HCT116 (cell line): ENCODE data around the gene PSTPIP2. TPM values are rescaled to one million over a fixed set of nuclear protein-coding genes. Genes with fewer than 3 reads are reported as not detected.

ENCODE experiments used
- ATAC-seq: fragments of 200-7000 bp; cut with Tn5 transposase; 2 replicates; pipeline ENCODE4 v1.9.1; 2020; ENCODE audit warnings: mild to moderate bottlenecking, moderate library complexity
- Bru-seq: library from RNA; stranded (reverse); fragments of 400-500 nt; gene quantifications from one replicate; lab custom pipeline; 2021; lab: Mats Ljungman, UMichigan
- BruChase-seq, 2 experiments: library from RNA; stranded (reverse); fragments of 400-500 nt; gene quantifications; one replicate each; lab custom pipeline; 2021; lab: Mats Ljungman, UMichigan
- BruUV-seq: library from RNA; stranded (reverse); fragments of 400-500 nt; replicated peaks from 2 replicates; lab custom pipeline; 2021; lab: Mats Ljungman, UMichigan
- CTCF ChIA-PET: fragments of 300-600 bp; sonication (Branson Sonifier 250); formaldehyde crosslinking; loops from one replicate; lab custom pipeline; 2021; ENCODE audit warnings: antibody characterized with exemption; lab: Charles Lee
- POLR2A ChIA-PET: fragments of 300-600, 350-600 bp; sonication (Branson Sonifier 250); formaldehyde crosslinking; loops from one replicate; lab custom pipeline; 2021; ENCODE audit warnings: antibody characterized with exemption; lab: Charles Lee
- RAD21 ChIA-PET, 2 experiments: fragments of 300-600 bp; sonication (Branson Sonifier 250); formaldehyde crosslinking; loops; one replicate each; lab custom pipeline; 2023; ENCODE audit warnings: low total read pairs in 2 of 2; ENCODE audit not compliant: uncharacterized antibody in 2 of 2, unreplicated experiment in 2 of 2, low non-redundant PET in 1 of 2; lab: Charles Lee
- DNase-seq: peaks from one replicate; pipeline ENCODE4 v3.0.0-alpha.2; 2010; ENCODE audit warnings: low read depth, low spot score
- H2AFZ ChIP-seq: fragments of 200-600 bp; shearing (Covaris generic), sonication (generic); 2 replicates; pipeline ENCODE4 v1.6.1; 2017; ENCODE audit warnings: low read depth, mixed run types, mixed read lengths, antibody characterized with exemption, low read length; ENCODE audit not compliant: poor library complexity, severe bottlenecking
- H3K27ac ChIP-seq: 2 replicates; pipeline ENCODE4 v1.5.1; 2012; ENCODE audit warnings: low read depth, low read length
- H3K27me3 ChIP-seq: fragments of 200-600 bp; sonication (generic); 2 replicates; pipeline ENCODE4 v1.6.1; 2016; ENCODE audit warnings: mixed run types, low read length, mixed read lengths; ENCODE audit not compliant: insufficient read depth
- H3K36me3 ChIP-seq, 2 experiments: fragments of 200-500 bp in 1 of 2; fragments of 200-600 bp in 1 of 2; sonication (Bioruptor generic) in 1 of 2; sonication (generic) in 1 of 2; 2 replicates each; pipeline versions ENCODE4 v1.5.1 to v1.6.1; 2014 to 2016; ENCODE audit warnings: low read length in 2 of 2, inconsistent platforms in 1 of 2, mixed read lengths in 1 of 2, mixed run types in 1 of 2; ENCODE audit not compliant: insufficient read depth in 2 of 2, control insufficient read depth in 1 of 2
- H3K4me1 ChIP-seq, 2 experiments: fragments of 200-600 bp in 1 of 2; sonication (generic) in 1 of 2; 2 replicates each; pipeline versions ENCODE4 v1.5.1 to v1.6.1; 2012 to 2017; ENCODE audit warnings: low read length in 2 of 2, inconsistent platforms in 1 of 2, mild to moderate bottlenecking in 1 of 2, mixed read lengths in 1 of 2, mixed run types in 1 of 2, moderate library complexity in 1 of 2; ENCODE audit not compliant: insufficient read depth in 2 of 2, control insufficient read depth in 1 of 2
- H3K4me2 ChIP-seq: fragments of 200-600 bp; sonication (generic); 2 replicates; pipeline ENCODE4 v1.6.1; 2017; ENCODE audit warnings: mixed run types, low read length, mixed read lengths
- H3K4me3 ChIP-seq, 2 experiments: fragments of 200-600 bp in 1 of 2; sonication (generic) in 1 of 2; replicated peaks in 1 of 2; 2 replicates each; pipeline ENCODE4 v1.5.1; 2011 to 2016; ENCODE audit warnings: low read length in 2 of 2, control low read depth in 1 of 2, low read depth in 1 of 2, mild to moderate bottlenecking in 1 of 2, mixed read lengths in 1 of 2, mixed run types in 1 of 2
- H3K79me2 ChIP-seq: fragments of 200-600 bp; sonication (generic); 2 replicates; pipeline ENCODE4 v1.6.1; 2017; ENCODE audit warnings: mild to moderate bottlenecking, mixed run types, low read length, moderate library complexity, mixed read lengths; ENCODE audit not compliant: insufficient read depth
- H3K9ac ChIP-seq: fragments of 200-600 bp; sonication (generic); 2 replicates; pipeline ENCODE4 v1.6.1; 2016; ENCODE audit warnings: low read length, mixed read lengths
- H3K9me2 ChIP-seq: fragments of 200-600 bp; sonication (generic), shearing (Covaris generic); 2 replicates; pipeline ENCODE4 v1.6.1; 2017; ENCODE audit warnings: mixed run types, mild to moderate bottlenecking, moderate library complexity; ENCODE audit not compliant: insufficient read depth
- H3K9me3 ChIP-seq, 2 experiments: fragments of 200-500 bp in 1 of 2; fragments of 200-600 bp in 1 of 2; sonication (Bioruptor generic) in 1 of 2; sonication (generic) in 1 of 2; 2 replicates each; pipeline ENCODE4 v1.6.1; 2014 to 2017; ENCODE audit warnings: low read length in 2 of 2, mixed read lengths in 2 of 2, inconsistent platforms in 1 of 2, low read depth in 1 of 2, mild to moderate bottlenecking in 1 of 2, mixed run types in 1 of 2, moderate library complexity in 1 of 2; ENCODE audit not compliant: control insufficient read depth in 1 of 2, insufficient read depth in 1 of 2
- H4K20me1 ChIP-seq: fragments of 200-600 bp; sonication (generic), shearing (Covaris generic); 2 replicates; pipeline ENCODE4 v1.6.1; 2017; ENCODE audit warnings: mixed run types, mild to moderate bottlenecking, moderate library complexity; ENCODE audit not compliant: insufficient read depth
- CEBPB ChIP-seq: IDR thresholded peaks from 2 replicates; pipeline ENCODE4 v1.6.1; 2012; ENCODE audit warnings: low read depth
- CTCF ChIP-seq, 3 experiments: fragments of 200-600 bp in 1 of 3; sonication (generic) in 1 of 3; IDR thresholded peaks in 2 of 3; conservative IDR thresholded peaks in 1 of 3; 2 replicates each; pipeline ENCODE4 v1.5.1; 2012 to 2017; ENCODE audit warnings: low read depth in 2 of 3, low read length in 2 of 3, antibody characterized with exemption in 1 of 3, borderline replicate concordance in 1 of 3, control low read depth in 1 of 3, mild to moderate bottlenecking in 1 of 3, mixed read lengths in 1 of 3, mixed run types in 1 of 3, moderate library complexity in 1 of 3; ENCODE audit not compliant: insufficient read depth in 1 of 3
- EGR1 ChIP-seq: IDR thresholded peaks from 2 replicates; pipeline ENCODE4 v1.6.1; 2012; ENCODE audit warnings: low read depth
- ELF1 ChIP-seq: IDR thresholded peaks from 2 replicates; pipeline ENCODE4 v1.6.1; 2012; ENCODE audit warnings: low read depth, borderline replicate concordance
- EZH2 ChIP-seq: fragments of 200-600 bp; sonication (generic); IDR thresholded peaks from 2 replicates; pipeline ENCODE4 v1.6.1; 2017; ENCODE audit warnings: antibody characterized with exemption, mixed run types
- EZH2phosphoT487 ChIP-seq: fragments of 200-600 bp; IDR thresholded peaks from 2 replicates; pipeline ENCODE4 v1.6.1; 2018; ENCODE audit warnings: antibody characterized with exemption, borderline replicate concordance
- FOSL1 ChIP-seq: IDR thresholded peaks from 2 replicates; pipeline ENCODE4 v1.6.1; 2012; ENCODE audit warnings: low read depth
- POLR2AphosphoS5 ChIP-seq: IDR thresholded peaks from 2 replicates; pipeline ENCODE4 v1.6.1; 2011; ENCODE audit warnings: mild to moderate bottlenecking, low read depth, low read length, moderate library complexity
- RAD21 ChIP-seq: IDR thresholded peaks from 2 replicates; pipeline ENCODE4 v1.6.1; 2012; ENCODE audit warnings: low read depth, mild to moderate bottlenecking
- SIN3A ChIP-seq: IDR thresholded peaks from 2 replicates; pipeline ENCODE4 v1.6.1; 2012; ENCODE audit warnings: low read depth
- SP1 ChIP-seq: IDR thresholded peaks from 2 replicates; pipeline ENCODE4 v1.6.1; 2012; ENCODE audit warnings: low read depth
- TCF7L2 ChIP-seq: IDR thresholded peaks from 2 replicates; pipeline ENCODE4 v1.7.0; 2011; ENCODE audit warnings: borderline replicate concordance, inconsistent platforms; ENCODE audit not compliant: insufficient read depth, insufficient read length; ENCODE audit errors: extremely low read depth
- YY1 ChIP-seq: IDR thresholded peaks from 2 replicates; pipeline ENCODE4 v1.6.1; 2011; ENCODE audit warnings: low read length, low read depth, moderate library complexity, mild to moderate bottlenecking; ENCODE audit not compliant: insufficient replicate concordance; ENCODE audit errors: extremely low read depth
- ZBTB33 ChIP-seq: IDR thresholded peaks from 2 replicates; pipeline ENCODE4 v1.6.1; 2011; ENCODE audit warnings: mild to moderate bottlenecking, low read length, moderate library complexity; ENCODE audit not compliant: insufficient replicate concordance; ENCODE audit errors: extremely low read depth
- ZFX ChIP-seq: fragments of 450-650 bp; IDR thresholded peaks from 2 replicates; pipeline ENCODE4 v1.6.1; 2017
- ZNF274 ChIP-seq: fragments of 200-500 bp; sonication (Bioruptor generic); IDR thresholded peaks from 2 replicates; pipeline ENCODE4 v1.6.1; 2014; ENCODE audit warnings: mild to moderate bottlenecking, low read depth, low read length, inconsistent platforms
- intact Hi-C: fragments of 100-400 bp; cut with micrococcal nuclease; formaldehyde crosslinking; loops from 2 replicates; pipeline ENCODE4 v1.10.0; 2022
- long read RNA-seq: library from polyadenylated mRNA; unstranded; transcript quantifications from one replicate; pipeline ENCODE4 v2.0.0, GENCODE V29; 2021; ENCODE audit not compliant: unreplicated experiment
- polyA plus RNA-seq: library from polyadenylated mRNA; unstranded; fragments of >200 nt; gene quantifications from 2 replicates; pipeline ENCODE4 v1.2.1, GENCODE V29; 2012; ENCODE audit warnings: missing spikeins
- total RNA-seq: library from RNA; stranded (reverse); gene quantifications from one replicate; pipeline ENCODE4 v1.2.1, GENCODE V29; 2021; ENCODE audit not compliant: unreplicated experiment
- TF ChIP-seq, protein P1 (sequence below): IDR thresholded peaks from 2 replicates; pipeline ENCODE4 v1.6.1; 2012

PSTPIP2 gene, protein sequence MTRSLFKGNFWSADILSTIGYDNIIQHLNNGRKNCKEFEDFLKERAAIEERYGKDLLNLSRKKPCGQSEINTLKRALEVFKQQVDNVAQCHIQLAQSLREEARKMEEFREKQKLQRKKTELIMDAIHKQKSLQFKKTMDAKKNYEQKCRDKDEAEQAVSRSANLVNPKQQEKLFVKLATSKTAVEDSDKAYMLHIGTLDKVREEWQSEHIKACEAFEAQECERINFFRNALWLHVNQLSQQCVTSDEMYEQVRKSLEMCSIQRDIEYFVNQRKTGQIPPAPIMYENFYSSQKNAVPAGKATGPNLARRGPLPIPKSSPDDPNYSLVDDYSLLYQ
- total RNA-seq (20.0 TPM), Bru-seq, nascent RNA (percentile 64 among the genes with signal in this experiment), BruChase-seq, experiment 1, labeled RNA remaining after a 6-hour chase (percentile 65 among the genes with signal in this experiment), BruChase-seq, experiment 2, labeled RNA remaining after a 2-hour chase (percentile 57 among the genes with signal in this experiment)
- polyA plus RNA-seq = 10.3 and 11.3 TPM in 2 replicates
- long read RNA-seq, transcript PSTPIP2-201 (15 exons, 3,000 nt) = major isoform, 57 of 84 reads
- long read RNA-seq, partial matches to known transcripts = 4 of 84 reads
- long read RNA-seq, other reads (novel, unspliced or antisense) = 23 of 84 reads

DNA sequence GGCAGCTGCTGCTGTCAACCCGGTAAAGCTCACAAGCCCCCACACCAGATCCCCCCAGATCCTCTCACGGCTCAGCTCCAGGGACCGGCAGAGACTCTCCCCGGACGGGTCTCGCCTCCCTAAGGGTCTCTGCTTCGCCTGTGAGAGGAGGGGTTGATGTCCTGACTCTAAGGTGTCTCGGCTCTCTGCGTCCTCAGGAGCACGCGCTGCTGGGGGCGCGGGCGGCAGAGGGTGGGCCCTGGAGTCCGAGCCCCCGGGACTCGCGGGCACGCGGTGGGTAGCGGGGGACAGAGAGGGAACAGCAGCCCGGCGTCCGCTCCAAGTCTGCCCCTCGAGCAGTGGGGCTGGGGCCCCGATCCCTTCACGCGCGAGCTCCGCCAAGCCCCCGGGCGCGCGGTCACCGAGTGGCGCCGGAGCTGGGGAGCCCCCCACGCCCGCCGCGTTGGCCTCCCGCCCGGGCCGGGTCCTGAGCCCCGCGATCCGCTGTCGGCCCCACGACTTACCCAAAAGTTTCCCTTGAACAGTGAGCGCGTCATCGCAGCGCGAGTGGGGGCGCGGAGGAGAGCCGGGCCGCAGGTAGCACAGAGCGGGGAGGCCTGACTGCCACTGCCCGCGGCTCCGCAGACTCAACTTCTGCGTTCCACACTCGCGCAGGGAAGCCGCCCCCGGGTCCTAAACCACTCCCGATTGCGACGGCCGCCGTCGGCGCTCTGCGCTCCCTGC lies at the start of gene PSTPIP2:
PSTPIP2 (minus strand) TSS at position 608 of the 723 bp plus-strand sequence; CDS start at position 536, 72 bp downstream.
- peak within 1 kb of the TSS; percentile 74 to 78 for H3K4me3 ChIP-seq
- CTCF ChIA-PET = no interaction called here
- H3K9me3 ChIP-seq = no peaks in the 10 kb centered on the region
- no peaks in the 10 kb centered on the region for H3K36me3 ChIP-seq
- peak; percentile 85 for ATAC-seq
- no peak for TF ChIP-seq RAD21
- no peak for TF ChIP-seq EGR1
- TF ChIP-seq SIN3A = peak; percentile 46; the same call in 1 of the 2 replicates
- no peak for TF ChIP-seq CTCF (IDR thresholded peaks at IDR 0.05 in 2 of 3, conservative IDR thresholded peaks at IDR 0.05 in 1 of 3; ENCODE audit: borderline replicate concordance in 1 of 3, insufficient read depth in 1 of 3, low read depth in 2 of 3, low read length in 2 of 3)
- TF ChIP-seq FOSL1 = peak; percentile 64
- TF ChIP-seq, protein P1, sequence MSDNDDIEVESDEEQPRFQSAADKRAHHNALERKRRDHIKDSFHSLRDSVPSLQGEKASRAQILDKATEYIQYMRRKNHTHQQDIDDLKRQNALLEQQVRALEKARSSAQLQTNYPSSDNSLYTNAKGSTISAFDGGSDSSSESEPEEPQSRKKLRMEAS = no peak; the same call in 1 of the 2 replicates
- TF ChIP-seq ZFX = peak; percentile 83
- no peak for TF ChIP-seq ZBTB33
- TF ChIP-seq ELF1 = no peak
- no peak for TF ChIP-seq TCF7L2
- TF ChIP-seq YY1 = no peak
- TF ChIP-seq EZH2 = no peak
- TF ChIP-seq POLR2AphosphoS5 = peak; percentile 71
- TF ChIP-seq EZH2phosphoT487 = no peak
- TF ChIP-seq SP1 = peak; percentile 34; the same call in 1 of the 2 replicates
- TF ChIP-seq CEBPB = no peak
- no peak for TF ChIP-seq ZNF274
- TF ChIP-seq, all 23 proteins: peak for 5
- H3K9ac ChIP-seq = peak within 1 kb of the TSS; percentile 76
- H3K9me2 ChIP-seq = no peaks in the 10 kb centered on the region
- H3K27ac ChIP-seq = peak within 1 kb of the TSS; percentile 61; the same call in 1 of the 2 replicates
- POLR2A ChIA-PET = interaction anchor here (1.1 kb wide), 1 partner anchor 10 kb away, joined by 3 read pairs; no protein-coding TSS in a partner anchor
- H3K4me1 ChIP-seq = peaks cover 18 to 47% of the 10 kb centered on the region in 2 experiments
- DNase-seq = peak; percentile 22
- RAD21 ChIA-PET = no interaction called here
- H4K20me1 ChIP-seq = no peaks in the 10 kb centered on the region
- no peaks in the 10 kb centered on the region for H3K27me3 ChIP-seq
- intact Hi-C loops = loop anchor here (2.0 to 5.0 kb wide), 2 partner anchors 97 to 145 kb away; no protein-coding TSS in a partner anchor
- no TSS peak for BruUV-seq
- H3K79me2 ChIP-seq = peaks cover 19% of the 10 kb centered on the region; the same call in 1 of the 2 replicates
- H3K4me2 ChIP-seq = peak within 1 kb of the TSS; percentile 82
- peak within 1 kb of the TSS; percentile 69 for H2AFZ ChIP-seq
